Measurements from ENCODE around the gene MYBPC2.

MYBPC2 gene

GRCh38 chr19:50510121-50510670 is 77.5 kb downstream of the MYBPC2 start:
- FAIRE-seq (no peak), DNase-seq (ENCODE audit: insufficient read length, low spot score) (no peak)
- no peak for TF ChIP-seq CTCF (IDR thresholded peaks at IDR 0.05; ENCODE audit: insufficient read depth, missing control alignments)

GRCh38 chr19:50510700-50511068 is 78.0 kb downstream of the MYBPC2 start:
- TF ChIP-seq CTCF (IDR thresholded peaks at IDR 0.05; ENCODE audit: insufficient read depth, missing control alignments): no peak
- DNase-seq (ENCODE audit: insufficient read length, low spot score) (peak; percentile 58), FAIRE-seq (no peak)

- TF ChIP-seq CTCF (IDR thresholded peaks at IDR 0.05; ENCODE audit: insufficient read depth, missing control alignments): no peak
- FAIRE-seq: no peak
- DNase-seq (ENCODE audit: insufficient read length, low spot score): peak; percentile 96
Measured at GRCh38 chr19:50511069-50511822, 78.6 kb downstream of the MYBPC2 start, which contains the start of gene JOSD2. Gene JOSD2, minus strand, starts transcription at chr19:50511191. Its CDS starts 760 bp downstream, at chr19:50510431.

GRCh38 chr19:50512112-50512998 is 79.7 kb downstream of the MYBPC2 start:
- no peak for TF ChIP-seq CTCF (IDR thresholded peaks at IDR 0.05; ENCODE audit: insufficient read depth, missing control alignments)
- no peak for FAIRE-seq
- no peak for DNase-seq (ENCODE audit: insufficient read length, low spot score)

GRCh38 chr19:50512999-50513745 is 80.5 kb downstream of the MYBPC2 start:
- FAIRE-seq: no peak
- TF ChIP-seq CTCF (IDR thresholded peaks at IDR 0.05; ENCODE audit: insufficient read depth, missing control alignments): no peak
- DNase-seq (ENCODE audit: insufficient read length, low spot score): no peak

- DNase-seq (ENCODE audit: insufficient read length, low spot score) (no peak), FAIRE-seq (no peak)
- TF ChIP-seq CTCF (IDR thresholded peaks at IDR 0.05; ENCODE audit: insufficient read depth, missing control alignments): no peak
Measured at GRCh38 chr19:50513746-50514345, 81.2 kb downstream of the MYBPC2 start, which contains the start of gene ASPDH. Gene ASPDH, minus strand, starts transcription at chr19:50513913. Its CDS starts 90 bp downstream, at chr19:50513823.
